ENCODE results near the gene SIRT1. TPM values are rescaled to one million over a fixed set of nuclear protein-coding genes. Genes with fewer than 3 reads are reported as not detected.
A peak's percentile ranks its signal among the peaks of the same experiment; 100 is the strongest.

Gene SIRT1
- total and polyA plus RNA-seq, 9 of the 15 experiments (the other 6 are each of a cell fraction or from before 2014, with no cell fraction given), result 7.8 to 25.8 (median 19.1) TPM

DNA sequence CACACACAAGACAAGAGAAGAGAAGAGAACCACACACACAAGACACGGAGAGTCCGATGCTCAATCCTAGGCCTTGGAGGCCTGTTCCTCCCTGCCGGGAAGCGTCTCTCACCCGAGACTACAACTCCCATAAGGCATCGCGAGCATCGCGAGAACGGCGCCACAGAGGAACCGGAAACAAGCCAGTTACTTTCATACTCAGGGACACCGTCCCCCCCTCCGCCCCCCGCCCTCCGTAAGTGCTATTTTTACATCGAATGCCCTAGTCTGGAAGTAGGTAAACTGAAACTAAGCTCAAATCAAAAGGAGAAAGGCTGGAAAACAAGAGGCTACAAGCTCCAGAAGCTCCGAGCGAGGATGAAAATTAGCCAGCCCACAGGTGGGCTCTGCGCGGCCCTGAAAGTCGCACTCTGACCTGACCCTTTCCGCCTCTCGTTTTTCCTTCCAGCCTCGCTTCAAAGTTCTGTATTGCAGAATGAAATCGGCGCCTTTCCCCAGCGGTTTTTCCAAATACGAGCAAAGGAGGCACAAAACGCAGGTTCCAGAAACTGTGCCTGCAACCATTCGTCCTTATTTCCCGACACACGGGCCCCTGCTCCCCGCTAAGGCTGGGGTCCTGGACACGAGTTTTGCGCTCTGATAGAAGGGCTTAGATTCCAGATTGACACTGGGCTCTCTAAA, 35.0 kb upstream of the SIRT1 start (continued):
- TF ChIP-seq HDAC3 (IDR thresholded peaks at IDR 0.05; ENCODE audit: borderline replicate concordance, partially characterized antibody) (peak; percentile 74), SMAD3 (CRISPR knock-in tag; conservative IDR thresholded peaks at IDR 0.05) (0 out of 2 replicates have a peak, but pooled peaks have one; percentile 42), NR2C2 (CRISPR knock-in tag; IDR thresholded peaks at IDR 0.05) (peak; percentile 74; the same call in 1 of the 2 replicates), NR2C2 (tag; IDR thresholded peaks at IDR 0.05) (peak; percentile 84), ZNF644 (tag; IDR thresholded peaks at IDR 0.05; ENCODE audit: low read depth) (0 out of 2 replicates have a peak, but pooled peaks have one; percentile 6), SMAD2 (IDR thresholded peaks at IDR 0.05; ENCODE audit: low read depth, low read length) (no peak), ETV1 (tag; conservative IDR thresholded peaks at IDR 0.05; ENCODE audit: low read depth) (peak; percentile 89), POLR2AphosphoS5 (IDR thresholded peaks at IDR 0.05; ENCODE audit: control insufficient read depth, insufficient read depth, low read depth, low read length) (peak; percentile 85), HIVEP1 (CRISPR knock-in tag; IDR thresholded peaks at IDR 0.05) (0 out of 2 replicates have a peak, but pooled peaks have one; percentile 25), MAFF (IDR thresholded peaks at IDR 0.05; ENCODE audit: low read length) (peak; percentile 87), NCOA1 (IDR thresholded peaks at IDR 0.05; ENCODE audit: low read depth) (0 out of 2 replicates have a peak, but pooled peaks have one; percentile 62)
- TF ChIP-seq, protein P1, sequence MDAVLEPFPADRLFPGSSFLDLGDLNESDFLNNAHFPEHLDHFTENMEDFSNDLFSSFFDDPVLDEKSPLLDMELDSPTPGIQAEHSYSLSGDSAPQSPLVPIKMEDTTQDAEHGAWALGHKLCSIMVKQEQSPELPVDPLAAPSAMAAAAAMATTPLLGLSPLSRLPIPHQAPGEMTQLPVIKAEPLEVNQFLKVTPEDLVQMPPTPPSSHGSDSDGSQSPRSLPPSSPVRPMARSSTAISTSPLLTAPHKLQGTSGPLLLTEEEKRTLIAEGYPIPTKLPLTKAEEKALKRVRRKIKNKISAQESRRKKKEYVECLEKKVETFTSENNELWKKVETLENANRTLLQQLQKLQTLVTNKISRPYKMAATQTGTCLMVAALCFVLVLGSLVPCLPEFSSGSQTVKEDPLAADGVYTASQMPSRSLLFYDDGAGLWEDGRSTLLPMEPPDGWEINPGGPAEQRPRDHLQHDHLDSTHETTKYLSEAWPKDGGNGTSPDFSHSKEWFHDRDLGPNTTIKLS (IDR thresholded peaks at IDR 0.05; ENCODE audit: borderline replicate concordance, low read depth), result peak; percentile 92
- TF ChIP-seq, protein P2, sequence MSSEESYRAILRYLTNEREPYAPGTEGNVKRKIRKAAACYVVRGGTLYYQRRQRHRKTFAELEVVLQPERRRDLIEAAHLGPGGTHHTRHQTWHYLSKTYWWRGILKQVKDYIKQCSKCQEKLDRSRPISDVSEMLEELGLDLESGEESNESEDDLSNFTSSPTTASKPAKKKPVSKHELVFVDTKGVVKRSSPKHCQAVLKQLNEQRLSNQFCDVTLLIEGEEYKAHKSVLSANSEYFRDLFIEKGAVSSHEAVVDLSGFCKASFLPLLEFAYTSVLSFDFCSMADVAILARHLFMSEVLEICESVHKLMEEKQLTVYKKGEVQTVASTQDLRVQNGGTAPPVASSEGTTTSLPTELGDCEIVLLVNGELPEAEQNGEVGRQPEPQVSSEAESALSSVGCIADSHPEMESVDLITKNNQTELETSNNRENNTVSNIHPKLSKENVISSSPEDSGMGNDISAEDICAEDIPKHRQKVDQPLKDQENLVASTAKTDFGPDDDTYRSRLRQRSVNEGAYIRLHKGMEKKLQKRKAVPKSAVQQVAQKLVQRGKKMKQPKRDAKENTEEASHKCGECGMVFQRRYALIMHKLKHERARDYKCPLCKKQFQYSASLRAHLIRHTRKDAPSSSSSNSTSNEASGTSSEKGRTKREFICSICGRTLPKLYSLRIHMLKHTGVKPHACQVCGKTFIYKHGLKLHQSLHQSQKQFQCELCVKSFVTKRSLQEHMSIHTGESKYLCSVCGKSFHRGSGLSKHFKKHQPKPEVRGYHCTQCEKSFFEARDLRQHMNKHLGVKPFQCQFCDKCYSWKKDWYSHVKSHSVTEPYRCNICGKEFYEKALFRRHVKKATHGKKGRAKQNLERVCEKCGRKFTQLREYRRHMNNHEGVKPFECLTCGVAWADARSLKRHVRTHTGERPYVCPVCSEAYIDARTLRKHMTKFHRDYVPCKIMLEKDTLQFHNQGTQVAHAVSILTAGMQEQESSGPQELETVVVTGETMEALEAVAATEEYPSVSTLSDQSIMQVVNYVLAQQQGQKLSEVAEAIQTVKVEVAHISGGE (CRISPR knock-in tag; IDR thresholded peaks at IDR 0.05), result peak in 2 of 3 experiments; percentile 56 to 89; a peak in 3 of 6 replicates
- TF ChIP-seq, protein P3, sequence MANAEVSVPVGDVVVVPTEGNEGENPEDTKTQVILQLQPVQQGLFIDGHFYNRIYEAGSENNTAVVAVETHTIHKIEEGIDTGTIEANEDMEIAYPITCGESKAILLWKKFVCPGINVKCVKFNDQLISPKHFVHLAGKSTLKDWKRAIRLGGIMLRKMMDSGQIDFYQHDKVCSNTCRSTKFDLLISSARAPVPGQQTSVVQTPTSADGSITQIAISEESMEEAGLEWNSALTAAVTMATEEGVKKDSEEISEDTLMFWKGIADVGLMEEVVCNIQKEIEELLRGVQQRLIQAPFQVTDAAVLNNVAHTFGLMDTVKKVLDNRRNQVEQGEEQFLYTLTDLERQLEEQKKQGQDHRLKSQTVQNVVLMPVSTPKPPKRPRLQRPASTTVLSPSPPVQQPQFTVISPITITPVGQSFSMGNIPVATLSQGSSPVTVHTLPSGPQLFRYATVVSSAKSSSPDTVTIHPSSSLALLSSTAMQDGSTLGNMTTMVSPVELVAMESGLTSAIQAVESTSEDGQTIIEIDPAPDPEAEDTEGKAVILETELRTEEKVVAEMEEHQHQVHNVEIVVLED (CRISPR knock-in tag; IDR thresholded peaks at IDR 0.05), result peak; percentile 57
- TF ChIP-seq, protein P4, sequence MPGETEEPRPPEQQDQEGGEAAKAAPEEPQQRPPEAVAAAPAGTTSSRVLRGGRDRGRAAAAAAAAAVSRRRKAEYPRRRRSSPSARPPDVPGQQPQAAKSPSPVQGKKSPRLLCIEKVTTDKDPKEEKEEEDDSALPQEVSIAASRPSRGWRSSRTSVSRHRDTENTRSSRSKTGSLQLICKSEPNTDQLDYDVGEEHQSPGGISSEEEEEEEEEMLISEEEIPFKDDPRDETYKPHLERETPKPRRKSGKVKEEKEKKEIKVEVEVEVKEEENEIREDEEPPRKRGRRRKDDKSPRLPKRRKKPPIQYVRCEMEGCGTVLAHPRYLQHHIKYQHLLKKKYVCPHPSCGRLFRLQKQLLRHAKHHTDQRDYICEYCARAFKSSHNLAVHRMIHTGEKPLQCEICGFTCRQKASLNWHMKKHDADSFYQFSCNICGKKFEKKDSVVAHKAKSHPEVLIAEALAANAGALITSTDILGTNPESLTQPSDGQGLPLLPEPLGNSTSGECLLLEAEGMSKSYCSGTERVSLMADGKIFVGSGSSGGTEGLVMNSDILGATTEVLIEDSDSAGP (CRISPR knock-in tag; IDR thresholded peaks at IDR 0.05), result no peak
- TF ChIP-seq, protein P5, sequence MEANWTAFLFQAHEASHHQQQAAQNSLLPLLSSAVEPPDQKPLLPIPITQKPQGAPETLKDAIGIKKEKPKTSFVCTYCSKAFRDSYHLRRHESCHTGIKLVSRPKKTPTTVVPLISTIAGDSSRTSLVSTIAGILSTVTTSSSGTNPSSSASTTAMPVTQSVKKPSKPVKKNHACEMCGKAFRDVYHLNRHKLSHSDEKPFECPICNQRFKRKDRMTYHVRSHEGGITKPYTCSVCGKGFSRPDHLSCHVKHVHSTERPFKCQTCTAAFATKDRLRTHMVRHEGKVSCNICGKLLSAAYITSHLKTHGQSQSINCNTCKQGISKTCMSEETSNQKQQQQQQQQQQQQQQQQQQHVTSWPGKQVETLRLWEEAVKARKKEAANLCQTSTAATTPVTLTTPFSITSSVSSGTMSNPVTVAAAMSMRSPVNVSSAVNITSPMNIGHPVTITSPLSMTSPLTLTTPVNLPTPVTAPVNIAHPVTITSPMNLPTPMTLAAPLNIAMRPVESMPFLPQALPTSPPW (CRISPR knock-in tag; IDR thresholded peaks at IDR 0.05), result peak; percentile 99

Data from K562 (cell line).